IMR-90 (cell line): ENCODE data around the gene PXYLP1. TPM values are rescaled to one million over a fixed set of nuclear protein-coding genes. Genes with fewer than 3 reads are reported as not detected.

Experiments used
- ATAC-seq: fragments of 200-7000 bp; cut with Tn5 transposase; 2 replicates; pipeline ENCODE4 v1.9.1; 2020; ENCODE audit warnings: low read depth, mild to moderate bottlenecking, moderate library complexity
- BruUV-seq: library from RNA; stranded (reverse); fragments of 400-500 nt; replicated peaks from 2 replicates; lab custom pipeline; 2021; lab: Mats Ljungman, UMichigan
- CTCF ChIA-PET: fragments of 300-600 bp; formaldehyde crosslinking; extraction: SDS; loops from one replicate; lab custom pipeline; 2021; ENCODE audit warnings: antibody characterized with exemption; lab: Yijun Ruan, JAX
- POLR2A ChIA-PET: fragments of 300-600 bp; sonication (Branson Sonifier 250); formaldehyde crosslinking; loops from one replicate; lab custom pipeline; 2022; ENCODE audit warnings: antibody characterized with exemption; ENCODE audit not compliant: unreplicated experiment; lab: Charles Lee
- DNase-seq: peaks from one replicate; pipeline ENCODE4 v3.0.0; 2013
- H2AFZ ChIP-seq: replicated peaks from 2 replicates; pipeline ENCODE3; 2013; ENCODE audit warnings: low read length, mild to moderate bottlenecking; ENCODE audit not compliant: poor library complexity
- H2AK5ac ChIP-seq: 2 replicates; pipeline ENCODE4 v1.6.1; 2013; ENCODE audit warnings: low read depth, low read length, inconsistent platforms
- H2AK9ac ChIP-seq: replicated peaks from 2 replicates; pipeline ENCODE3; 2013; ENCODE audit warnings: mild to moderate bottlenecking, low read depth, low read length, moderate library complexity; ENCODE audit not compliant: poor library complexity
- H2BK120ac ChIP-seq: 2 replicates; pipeline ENCODE4 v1.6.1; 2013; ENCODE audit warnings: low read depth, low read length, inconsistent platforms
- H2BK15ac ChIP-seq: 3 replicates; pipeline ENCODE4 v1.6.1; 2013; ENCODE audit warnings: low read depth, low read length, inconsistent platforms
- H2BK20ac ChIP-seq: 2 replicates; pipeline ENCODE4 v1.6.1; 2013; ENCODE audit warnings: low read depth, mild to moderate bottlenecking, inconsistent platforms, low read length, moderate library complexity
- H2BK5ac ChIP-seq: 2 replicates; pipeline ENCODE4 v1.6.1; 2013; ENCODE audit warnings: mild to moderate bottlenecking, low read depth, low read length, inconsistent platforms; ENCODE audit not compliant: poor library complexity, severe bottlenecking
- H3K14ac ChIP-seq: replicated peaks from 2 replicates; pipeline ENCODE4 v1.6.1; 2013; ENCODE audit warnings: low read depth, low read length, inconsistent platforms
- H3K18ac ChIP-seq: 2 replicates; pipeline ENCODE4 v1.6.1; 2013; ENCODE audit warnings: low read depth, low read length, control low read depth
- H3K23ac ChIP-seq: 2 replicates; pipeline ENCODE4 v1.6.1; 2013; ENCODE audit warnings: low read depth, low read length, inconsistent platforms
- H3K27ac ChIP-seq: 2 replicates; pipeline ENCODE4 v1.5.1; 2013; ENCODE audit warnings: mild to moderate bottlenecking, control low read depth, low read length; ENCODE audit not compliant: insufficient read depth
- H3K27me3 ChIP-seq: 2 replicates; pipeline ENCODE4 v1.6.1; 2013; ENCODE audit warnings: low read length; ENCODE audit not compliant: control insufficient read depth, insufficient read depth
- H3K36me3 ChIP-seq: 2 replicates; pipeline ENCODE4 v1.6.1; 2013; ENCODE audit warnings: low read length, mixed read lengths; ENCODE audit not compliant: control insufficient read depth, insufficient read depth
- H3K4ac ChIP-seq: 2 replicates; pipeline ENCODE4 v1.6.1; 2013; ENCODE audit warnings: low read depth, low read length, inconsistent platforms
- H3K4me1 ChIP-seq: 2 replicates; pipeline ENCODE4 v1.6.1; 2013; ENCODE audit warnings: low read length, mixed read lengths; ENCODE audit not compliant: control insufficient read depth, insufficient read depth
- H3K4me2 ChIP-seq: 2 replicates; pipeline ENCODE4 v1.6.1; 2013; ENCODE audit warnings: low read depth, mild to moderate bottlenecking, control low read depth, low read length, moderate library complexity
- H3K4me3 ChIP-seq: 2 replicates; pipeline ENCODE4 v1.5.1; 2013; ENCODE audit warnings: low read depth, mild to moderate bottlenecking, control low read depth, low read length, moderate library complexity; ENCODE audit not compliant: insufficient read depth
- H3K56ac ChIP-seq: 2 replicates; pipeline ENCODE4 v1.6.1; 2013; ENCODE audit warnings: low read length, inconsistent platforms; ENCODE audit not compliant: insufficient read depth; ENCODE audit errors: extremely low read depth
- H3K79me1 ChIP-seq, 2 experiments: 2 replicates each; pipeline ENCODE4 v1.6.1; 2013; ENCODE audit warnings: low read length in 2 of 2, inconsistent platforms in 1 of 2, low read depth in 1 of 2
- H3K9ac ChIP-seq: 2 replicates; pipeline ENCODE4 v1.6.1; 2013; ENCODE audit warnings: low read depth, low read length, control low read depth
- H3K9me1 ChIP-seq: 2 replicates; pipeline ENCODE4 v1.6.1; 2013; ENCODE audit warnings: low read length, inconsistent platforms; ENCODE audit not compliant: insufficient read depth
- H3K9me3 ChIP-seq: 2 replicates; pipeline ENCODE4 v1.6.1; 2013; ENCODE audit warnings: low read length; ENCODE audit not compliant: control insufficient read depth, insufficient read depth
- H4K20me1 ChIP-seq: 2 replicates; pipeline ENCODE4 v1.6.1; 2013; ENCODE audit warnings: low read length, inconsistent platforms; ENCODE audit not compliant: insufficient read depth
- H4K5ac ChIP-seq: 2 replicates; pipeline ENCODE4 v1.6.1; 2013; ENCODE audit warnings: mild to moderate bottlenecking, low read depth, low read length, control low read depth
- H4K8ac ChIP-seq, 2 experiments: 2 replicates each; pipeline ENCODE4 v1.6.1; 2013; ENCODE audit warnings: low read depth in 2 of 2, low read length in 2 of 2, control low read depth in 1 of 2, inconsistent platforms in 1 of 2
- H4K91ac ChIP-seq: 2 replicates; pipeline ENCODE4 v1.6.1; 2013; ENCODE audit warnings: low read depth, low read length, inconsistent platforms; ENCODE audit not compliant: insufficient read depth
- CHD1 ChIP-seq: IDR thresholded peaks from 2 replicates; pipeline ENCODE4 v1.6.1; 2012; ENCODE audit warnings: low read depth, low read length, improper control_type of control experiment
- FOS ChIP-seq: fragments of 150-350 bp; IDR thresholded peaks from 2 replicates; pipeline ENCODE4 v1.6.1; 2016; ENCODE audit warnings: low read depth, low read length
- MAFK ChIP-seq: IDR thresholded peaks from 2 replicates; pipeline ENCODE4 v1.6.1; 2012; ENCODE audit warnings: low read depth, low read length, improper control_type of control experiment
- MAZ ChIP-seq: IDR thresholded peaks from 2 replicates; pipeline ENCODE4 v1.6.1; 2012; ENCODE audit warnings: low read depth, mild to moderate bottlenecking, low read length, improper control_type of control experiment, moderate library complexity, borderline replicate concordance
- NFE2L2 ChIP-seq: fragments of 150-350 bp; IDR thresholded peaks from 2 replicates; pipeline ENCODE4 v1.6.1; 2016; ENCODE audit warnings: low read depth, mild to moderate bottlenecking, low read length
- RCOR1 ChIP-seq: IDR thresholded peaks from 2 replicates; pipeline ENCODE4 v1.6.1; 2012; ENCODE audit warnings: mild to moderate bottlenecking, low read length, improper control_type of control experiment; ENCODE audit not compliant: insufficient replicate concordance
- SMC3 ChIP-seq: fragments of 150-350 bp; IDR thresholded peaks from 2 replicates; pipeline ENCODE4 v1.6.1; 2016; ENCODE audit warnings: low read depth, mild to moderate bottlenecking, antibody characterized with exemption, low read length, moderate library complexity
- dilution Hi-C: fragments of 300-500 bp; cut with HindIII; formaldehyde crosslinking; loops from one replicate; pipeline ENCODE4 v1.14.3; 2018; ENCODE audit warnings: low sequenced_read_pairs; ENCODE audit not compliant: unreplicated experiment
- in situ Hi-C: fragments of 300-500 bp; cut with MboI; formaldehyde crosslinking; loops from 3 replicates; pipeline ENCODE4 v1.14.3; 2019; ENCODE audit warnings: low sequenced_read_pairs, inconsistent platforms, mixed read lengths
- intact Hi-C: fragments of 100-400 bp; cut with micrococcal nuclease; formaldehyde crosslinking; loops from 2 replicates; pipeline ENCODE4 v1.10.0; 2022
- polyA plus RNA-seq, 3 experiments: library from polyadenylated mRNA; depleted of rRNA; stranded (reverse); fragments of >200 nt; gene quantifications; 2 replicates each; pipeline ENCODE4 v1.2.3, GENCODE V29; 2012; ENCODE audit warnings: low replicate concordance in 1 of 3
- total RNA-seq: library from RNA; depleted of rRNA; stranded (reverse); fragments of >200 nt; gene quantifications from 2 replicates; pipeline ENCODE4 v1.2.3, GENCODE V29; 2012
- TF ChIP-seq, protein P1 (sequence below): fragments of 150-350 bp; IDR thresholded peaks from 2 replicates; pipeline ENCODE4 v1.6.1; 2017; ENCODE audit warnings: mild to moderate bottlenecking, antibody characterized with exemption, low read length, low read depth
- TF ChIP-seq, protein P2 (sequence below): conservative IDR thresholded peaks from 2 replicates; pipeline ENCODE4 v1.5.1; 2012; ENCODE audit warnings: mild to moderate bottlenecking, low read depth, low read length, improper control_type of control experiment

Gene PXYLP1
- total and polyA plus RNA-seq, 2 of the 4 experiments (the other 2 are of a cell fraction) = 11.7 to 15.6 TPM

DNA sequence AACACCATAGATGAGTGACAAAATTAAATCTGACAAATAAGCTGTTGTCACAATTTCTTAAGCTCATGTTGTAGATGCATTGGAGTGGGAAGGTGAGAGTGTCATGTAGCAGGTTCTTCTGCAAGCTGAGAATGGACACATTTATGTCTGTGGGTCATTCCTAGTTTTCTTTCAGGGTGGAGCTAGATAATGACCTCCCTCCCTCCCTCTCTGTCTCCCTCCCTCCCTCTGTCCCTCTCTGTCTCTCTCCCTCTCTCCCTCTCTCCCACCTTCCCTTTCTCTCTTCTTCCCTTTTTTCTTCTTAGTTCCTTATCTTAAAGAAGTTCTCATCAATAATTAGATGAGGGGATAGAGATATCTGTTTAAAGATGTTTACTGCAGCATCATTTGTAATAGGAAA is 36.0 kb downstream of the PXYLP1 start:
- no peak overlapping the region for H4K91ac ChIP-seq
- H2BK15ac ChIP-seq = no peak overlapping the region
- dilution Hi-C loops (no loop called here), intact Hi-C loops (no loop called here), in situ Hi-C loops (no loop called here)
- no peak overlapping the region for H4K8ac ChIP-seq
- no peak overlapping the region for H2BK120ac ChIP-seq
- POLR2A ChIA-PET = no interaction called here
- no peaks in the 10 kb centered on the region for H4K20me1 ChIP-seq
- ATAC-seq (no peak), DNase-seq (no peak)
- no TSS peak for BruUV-seq
- H2BK5ac ChIP-seq = no peak overlapping the region
- CTCF ChIA-PET = no interaction called here
- H2AK9ac ChIP-seq = no peak overlapping the region
- H3K4ac ChIP-seq = no peak overlapping the region
- H3K79me1 ChIP-seq = no peaks in the 10 kb centered on the region
- no peak overlapping the region for H3K18ac ChIP-seq
- H3K36me3 ChIP-seq = no peaks in the 10 kb centered on the region; the same call in 1 of the 2 replicates
- H3K27ac ChIP-seq = no peak overlapping the region
- H2AFZ ChIP-seq = no peak overlapping the region
- H3K9ac ChIP-seq = no peak overlapping the region
- no peak overlapping the region for H4K5ac ChIP-seq
- TF ChIP-seq MAFK (no peak), FOS (no peak), RCOR1 (no peak), NFE2L2 (no peak), SMC3 (no peak), CHD1 (no peak), MAZ (no peak)
- TF ChIP-seq, protein P1, sequence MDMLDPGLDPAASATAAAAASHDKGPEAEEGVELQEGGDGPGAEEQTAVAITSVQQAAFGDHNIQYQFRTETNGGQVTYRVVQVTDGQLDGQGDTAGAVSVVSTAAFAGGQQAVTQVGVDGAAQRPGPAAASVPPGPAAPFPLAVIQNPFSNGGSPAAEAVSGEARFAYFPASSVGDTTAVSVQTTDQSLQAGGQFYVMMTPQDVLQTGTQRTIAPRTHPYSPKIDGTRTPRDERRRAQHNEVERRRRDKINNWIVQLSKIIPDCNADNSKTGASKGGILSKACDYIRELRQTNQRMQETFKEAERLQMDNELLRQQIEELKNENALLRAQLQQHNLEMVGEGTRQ = no peak
- TF ChIP-seq, protein P2, sequence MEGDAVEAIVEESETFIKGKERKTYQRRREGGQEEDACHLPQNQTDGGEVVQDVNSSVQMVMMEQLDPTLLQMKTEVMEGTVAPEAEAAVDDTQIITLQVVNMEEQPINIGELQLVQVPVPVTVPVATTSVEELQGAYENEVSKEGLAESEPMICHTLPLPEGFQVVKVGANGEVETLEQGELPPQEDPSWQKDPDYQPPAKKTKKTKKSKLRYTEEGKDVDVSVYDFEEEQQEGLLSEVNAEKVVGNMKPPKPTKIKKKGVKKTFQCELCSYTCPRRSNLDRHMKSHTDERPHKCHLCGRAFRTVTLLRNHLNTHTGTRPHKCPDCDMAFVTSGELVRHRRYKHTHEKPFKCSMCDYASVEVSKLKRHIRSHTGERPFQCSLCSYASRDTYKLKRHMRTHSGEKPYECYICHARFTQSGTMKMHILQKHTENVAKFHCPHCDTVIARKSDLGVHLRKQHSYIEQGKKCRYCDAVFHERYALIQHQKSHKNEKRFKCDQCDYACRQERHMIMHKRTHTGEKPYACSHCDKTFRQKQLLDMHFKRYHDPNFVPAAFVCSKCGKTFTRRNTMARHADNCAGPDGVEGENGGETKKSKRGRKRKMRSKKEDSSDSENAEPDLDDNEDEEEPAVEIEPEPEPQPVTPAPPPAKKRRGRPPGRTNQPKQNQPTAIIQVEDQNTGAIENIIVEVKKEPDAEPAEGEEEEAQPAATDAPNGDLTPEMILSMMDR = no peak
- H3K27me3 ChIP-seq = no peaks in the 10 kb centered on the region
- H3K4me2 ChIP-seq = no peak overlapping the region
- no peaks in the 10 kb centered on the region for H3K4me1 ChIP-seq
- H2BK20ac ChIP-seq = no peak overlapping the region
- H2AK5ac ChIP-seq = no peak overlapping the region
- H3K23ac ChIP-seq = no peak overlapping the region
- H3K4me3 ChIP-seq = no peak overlapping the region
- no peak overlapping the region for H3K56ac ChIP-seq
- no peak overlapping the region for H3K14ac ChIP-seq
- no peaks in the 10 kb centered on the region; the same call in 1 of the 2 replicates for H3K9me1 ChIP-seq
- no peaks in the 10 kb centered on the region for H3K9me3 ChIP-seq
